K562 (cell line): ENCODE results near the gene C11orf98. TPM values are rescaled to one million over a fixed set of nuclear protein-coding genes. Genes with fewer than 3 reads are reported as not detected.

Experiments used
- ARNT ChIP-seq, 2 experiments: fragments of 450-650 bp; IDR thresholded peaks; 2 replicates each; pipeline ENCODE4 v1.6.1; 2016; ENCODE audit warnings: mild to moderate bottlenecking in 1 of 2
- BMI1 ChIP-seq: fragments of 150-350 bp; IDR thresholded peaks from 2 replicates; pipeline ENCODE4 v1.6.1; 2014; ENCODE audit warnings: low read length
- CHD1 ChIP-seq: fragments of 200-600 bp; sonication (generic); IDR thresholded peaks from one replicate; pipeline ENCODE4 v1.6.1; 2012; ENCODE audit warnings: mild to moderate bottlenecking, moderate library complexity, low read length, inconsistent platforms
- HOXB6 ChIP-seq: fragments of 250-450 bp; sonication (Bioruptor Pico); IDR thresholded peaks from 2 replicates; pipeline ENCODE4 v1.5.1; 2022; ENCODE audit warnings: mild to moderate bottlenecking, borderline replicate concordance
- NCOA6 ChIP-seq: fragments of 450-650 bp; IDR thresholded peaks from 2 replicates; pipeline ENCODE4 v1.6.1; 2017; ENCODE audit warnings: mild to moderate bottlenecking
- PHF8 ChIP-seq: fragments of 200-600 bp; sonication (generic); IDR thresholded peaks from 2 replicates; pipeline ENCODE4 v1.6.1; 2012; ENCODE audit warnings: mixed run types, mild to moderate bottlenecking, inconsistent platforms, low read length, moderate library complexity, borderline replicate concordance
- SLC30A9 ChIP-seq: fragments of 250-450 bp; sonication (Bioruptor Pico); IDR thresholded peaks from 2 replicates; pipeline ENCODE4 v1.8.0; 2022; ENCODE audit warnings: mild to moderate bottlenecking, moderate library complexity
- TGIF2 ChIP-seq: sonication (generic); formaldehyde crosslinking; IDR thresholded peaks from 2 replicates; pipeline ENCODE4 v1.8.1; 2022; ENCODE audit warnings: mild to moderate bottlenecking, missing genetic modification reagents, moderate library complexity
- ZNF586 ChIP-seq: fragments of 450-650 bp; formaldehyde crosslinking; conservative IDR thresholded peaks from 2 replicates; pipeline ENCODE4 v1.4.0; 2020; ENCODE audit warnings: mild to moderate bottlenecking, moderate library complexity
- polyA plus RNA-seq, 8 experiments: library from polyadenylated mRNA; depleted of rRNA in 4 of 8; stranded (reverse) in 5 of 8; unstranded in 3 of 8; fragments of >200 nt; fragmentation: Nextera tagmentation in 2 of 8; fragmentation: Illumina TruSeq in 1 of 8; extraction: Ambion mirVana in 2 of 8; extraction: Trizol in 1 of 8; gene quantifications; 2 replicates each; pipeline versions ENCODE4 v1.2.1 to v1.2.3, GENCODE V29; 2011 to 2014; ENCODE audit warnings: inconsistent platforms in 1 of 8, missing spikeins in 1 of 8
- total RNA-seq, 7 experiments: library from RNA; depleted of rRNA in 6 of 7; stranded (reverse); fragments of >200 nt in 6 of 7; fragmentation: Illumina TruSeq in 2 of 7; extraction: Trizol in 2 of 7; gene quantifications; 2 replicates each; pipeline versions ENCODE4 v1.2.1 to v1.2.3, GENCODE V29; 2011 to 2021; ENCODE audit warnings: low replicate concordance in 1 of 7
- TF ChIP-seq, protein P1 (sequence below): fragments of 250-450 bp; sonication (Bioruptor Pico); IDR thresholded peaks from 2 replicates; pipeline ENCODE4 v1.5.0; 2022; ENCODE audit warnings: mild to moderate bottlenecking
- TF ChIP-seq, protein P2 (sequence below), 2 experiments: fragments of 450-650 bp; formaldehyde crosslinking in 1 of 2; IDR thresholded peaks; 2 replicates each; pipeline versions ENCODE4 v1.4.0 to v1.6.1; 2014 to 2020; ENCODE audit warnings: mild to moderate bottlenecking in 2 of 2, borderline replicate concordance in 1 of 2, low read depth in 1 of 2
- TF ChIP-seq, protein P3 (sequence below), 3 experiments: IDR thresholded peaks in 2 of 3; conservative IDR thresholded peaks in 1 of 3; 2 replicates each; pipeline ENCODE4 v1.5.1; 2011 to 2012; ENCODE audit warnings: low read length in 3 of 3, mild to moderate bottlenecking in 3 of 3, control low read depth in 2 of 3, improper control_type of control experiment in 1 of 3, inconsistent platforms in 1 of 3, low read depth in 1 of 3, mixed read lengths in 1 of 3, moderate library complexity in 1 of 3; ENCODE audit not compliant: insufficient read depth in 2 of 3

The C11orf98 gene
- total and polyA plus RNA-seq, 9 of the 15 experiments (the other 6 are each of a cell fraction or from before 2014, with no cell fraction given): 103 to 352 (median 218) TPM

DNA sequence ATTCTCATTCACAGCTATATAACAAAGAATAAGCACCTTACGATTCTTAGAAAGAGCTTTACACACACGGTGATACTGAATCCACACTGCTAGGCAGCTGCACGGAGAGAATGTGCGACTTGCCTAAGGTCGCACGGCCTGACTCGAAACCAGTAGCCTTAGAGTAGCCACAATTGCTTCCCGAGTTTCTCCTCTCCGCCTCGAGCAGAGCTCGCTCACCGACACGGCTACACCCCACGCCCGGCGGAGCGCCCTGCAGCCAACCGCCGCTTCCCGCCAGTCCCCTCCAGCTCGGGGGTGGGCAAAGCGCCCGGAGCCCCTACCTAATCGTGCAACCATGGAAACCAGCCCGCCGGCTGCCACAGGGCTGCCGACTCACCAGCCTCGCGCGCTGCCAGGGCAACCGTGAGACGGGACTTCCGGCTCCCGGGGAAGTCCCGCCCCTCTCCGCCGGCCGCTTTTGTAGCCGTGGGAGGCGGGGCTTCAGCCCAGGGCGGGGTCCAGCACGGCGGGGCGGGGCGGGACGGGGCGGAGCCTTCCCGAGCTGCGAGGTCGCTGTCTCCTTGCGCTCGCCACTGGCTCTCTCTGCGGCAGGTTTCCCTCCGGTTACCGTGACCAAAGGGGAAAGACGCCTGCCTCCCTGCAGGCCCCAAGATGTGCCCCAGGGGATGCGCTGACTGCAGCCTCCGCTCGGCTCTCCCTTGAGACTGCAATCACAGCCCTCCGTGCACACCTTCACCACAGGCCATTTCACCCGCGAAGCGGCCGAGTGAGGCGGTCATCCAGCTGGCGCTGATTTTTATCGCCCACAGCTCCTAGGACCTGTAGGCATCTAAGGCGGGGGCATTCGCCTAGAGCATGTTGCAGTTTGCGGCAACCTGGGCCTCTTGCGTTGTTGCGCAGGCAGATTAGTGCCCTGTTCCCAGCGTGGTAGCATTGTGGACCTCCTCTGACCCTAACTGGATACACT lies 41.2 kb upstream of the C11orf98 start (continued):
- TF ChIP-seq BMI1 (peak; percentile 75), ARNT (IDR thresholded peaks at IDR 0.05) (no peak), PHF8 (peak; percentile 73; the same call in 1 of the 2 replicates), TGIF2 (CRISPR knock-in tag) (no peak), HOXB6 (no peak), CHD1 (no peak), ZNF586 (CRISPR knock-in tag) (0 out of 2 replicates have a peak, but pooled peaks have one; percentile 28), NCOA6 (no peak), SLC30A9 (CRISPR knock-in tag) (no peak)
- TF ChIP-seq, protein P1, sequence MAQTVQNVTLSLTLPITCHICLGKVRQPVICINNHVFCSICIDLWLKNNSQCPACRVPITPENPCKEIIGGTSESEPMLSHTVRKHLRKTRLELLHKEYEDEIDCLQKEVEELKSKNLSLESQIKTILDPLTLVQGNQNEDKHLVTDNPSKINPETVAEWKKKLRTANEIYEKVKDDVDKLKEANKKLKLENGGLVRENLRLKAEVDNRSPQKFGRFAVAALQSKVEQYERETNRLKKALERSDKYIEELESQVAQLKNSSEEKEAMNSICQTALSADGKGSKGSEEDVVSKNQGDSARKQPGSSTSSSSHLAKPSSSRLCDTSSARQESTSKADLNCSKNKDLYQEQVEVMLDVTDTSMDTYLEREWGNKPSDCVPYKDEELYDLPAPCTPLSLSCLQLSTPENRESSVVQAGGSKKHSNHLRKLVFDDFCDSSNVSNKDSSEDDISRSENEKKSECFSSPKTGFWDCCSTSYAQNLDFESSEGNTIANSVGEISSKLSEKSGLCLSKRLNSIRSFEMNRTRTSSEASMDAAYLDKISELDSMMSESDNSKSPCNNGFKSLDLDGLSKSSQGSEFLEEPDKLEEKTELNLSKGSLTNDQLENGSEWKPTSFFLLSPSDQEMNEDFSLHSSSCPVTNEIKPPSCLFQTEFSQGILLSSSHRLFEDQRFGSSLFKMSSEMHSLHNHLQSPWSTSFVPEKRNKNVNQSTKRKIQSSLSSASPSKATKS (CRISPR knock-in tag): no peak
- TF ChIP-seq, protein P2, sequence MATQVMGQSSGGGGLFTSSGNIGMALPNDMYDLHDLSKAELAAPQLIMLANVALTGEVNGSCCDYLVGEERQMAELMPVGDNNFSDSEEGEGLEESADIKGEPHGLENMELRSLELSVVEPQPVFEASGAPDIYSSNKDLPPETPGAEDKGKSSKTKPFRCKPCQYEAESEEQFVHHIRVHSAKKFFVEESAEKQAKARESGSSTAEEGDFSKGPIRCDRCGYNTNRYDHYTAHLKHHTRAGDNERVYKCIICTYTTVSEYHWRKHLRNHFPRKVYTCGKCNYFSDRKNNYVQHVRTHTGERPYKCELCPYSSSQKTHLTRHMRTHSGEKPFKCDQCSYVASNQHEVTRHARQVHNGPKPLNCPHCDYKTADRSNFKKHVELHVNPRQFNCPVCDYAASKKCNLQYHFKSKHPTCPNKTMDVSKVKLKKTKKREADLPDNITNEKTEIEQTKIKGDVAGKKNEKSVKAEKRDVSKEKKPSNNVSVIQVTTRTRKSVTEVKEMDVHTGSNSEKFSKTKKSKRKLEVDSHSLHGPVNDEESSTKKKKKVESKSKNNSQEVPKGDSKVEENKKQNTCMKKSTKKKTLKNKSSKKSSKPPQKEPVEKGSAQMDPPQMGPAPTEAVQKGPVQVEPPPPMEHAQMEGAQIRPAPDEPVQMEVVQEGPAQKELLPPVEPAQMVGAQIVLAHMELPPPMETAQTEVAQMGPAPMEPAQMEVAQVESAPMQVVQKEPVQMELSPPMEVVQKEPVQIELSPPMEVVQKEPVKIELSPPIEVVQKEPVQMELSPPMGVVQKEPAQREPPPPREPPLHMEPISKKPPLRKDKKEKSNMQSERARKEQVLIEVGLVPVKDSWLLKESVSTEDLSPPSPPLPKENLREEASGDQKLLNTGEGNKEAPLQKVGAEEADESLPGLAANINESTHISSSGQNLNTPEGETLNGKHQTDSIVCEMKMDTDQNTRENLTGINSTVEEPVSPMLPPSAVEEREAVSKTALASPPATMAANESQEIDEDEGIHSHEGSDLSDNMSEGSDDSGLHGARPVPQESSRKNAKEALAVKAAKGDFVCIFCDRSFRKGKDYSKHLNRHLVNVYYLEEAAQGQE (IDR thresholded peaks at IDR 0.05; ENCODE audit: borderline replicate concordance): peak; percentile 31; the same call in 1 of the 2 replicates
- TF ChIP-seq, protein P2 (CRISPR knock-in tag; IDR thresholded peaks at IDR 0.05; ENCODE audit: low read depth): 0 out of 2 replicates have a peak, but pooled peaks have one; percentile 66
- TF ChIP-seq, protein P3, sequence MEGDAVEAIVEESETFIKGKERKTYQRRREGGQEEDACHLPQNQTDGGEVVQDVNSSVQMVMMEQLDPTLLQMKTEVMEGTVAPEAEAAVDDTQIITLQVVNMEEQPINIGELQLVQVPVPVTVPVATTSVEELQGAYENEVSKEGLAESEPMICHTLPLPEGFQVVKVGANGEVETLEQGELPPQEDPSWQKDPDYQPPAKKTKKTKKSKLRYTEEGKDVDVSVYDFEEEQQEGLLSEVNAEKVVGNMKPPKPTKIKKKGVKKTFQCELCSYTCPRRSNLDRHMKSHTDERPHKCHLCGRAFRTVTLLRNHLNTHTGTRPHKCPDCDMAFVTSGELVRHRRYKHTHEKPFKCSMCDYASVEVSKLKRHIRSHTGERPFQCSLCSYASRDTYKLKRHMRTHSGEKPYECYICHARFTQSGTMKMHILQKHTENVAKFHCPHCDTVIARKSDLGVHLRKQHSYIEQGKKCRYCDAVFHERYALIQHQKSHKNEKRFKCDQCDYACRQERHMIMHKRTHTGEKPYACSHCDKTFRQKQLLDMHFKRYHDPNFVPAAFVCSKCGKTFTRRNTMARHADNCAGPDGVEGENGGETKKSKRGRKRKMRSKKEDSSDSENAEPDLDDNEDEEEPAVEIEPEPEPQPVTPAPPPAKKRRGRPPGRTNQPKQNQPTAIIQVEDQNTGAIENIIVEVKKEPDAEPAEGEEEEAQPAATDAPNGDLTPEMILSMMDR (IDR thresholded peaks at IDR 0.05 in 2 of 3, conservative IDR thresholded peaks at IDR 0.05 in 1 of 3; ENCODE audit: insufficient read depth in 2 of 3, low read depth in 1 of 3, low read length in 3 of 3): no peak
